PC-9 (cell line): ENCODE results near the gene TIMM17B.
A peak's percentile ranks its signal among the peaks of the same experiment; 100 is the strongest.

Experiments used
- CTCF ChIP-seq: fragments of 200-600 bp; sonication (generic); conservative IDR thresholded peaks from 2 replicates; pipeline ENCODE4 v1.6.1; 2017; ENCODE audit warnings: mixed run types, antibody characterized with exemption, mild to moderate bottlenecking, moderate library complexity
- EZH2 ChIP-seq: fragments of 200-600 bp; sonication (generic); IDR thresholded peaks from 2 replicates; pipeline ENCODE4 v1.8.0; 2017; ENCODE audit warnings: antibody characterized with exemption, low read depth

- TF ChIP-seq CTCF, result peak; percentile 56
- no peak for TF ChIP-seq EZH2
Observed at GRCh38 chrX:48945517-48946348, 48.2 kb upstream of the TIMM17B start.
